DOHH2 (cell line): ENCODE results near the gene MAFB.

Source experiments
- CTCF ChIP-seq: fragments of 200-600 bp; sonication (generic); IDR thresholded peaks from one replicate; pipeline ENCODE4 v1.5.1; 2014; ENCODE audit warnings: antibody characterized with exemption, mild to moderate bottlenecking, low read depth, low read length; ENCODE audit not compliant: poor library complexity, severe bottlenecking
- EZH2phosphoT487 ChIP-seq: fragments of 200-600 bp; sonication (generic); IDR thresholded peaks from 2 replicates; pipeline ENCODE4 v1.6.1; 2017; ENCODE audit warnings: borderline replicate concordance, mild to moderate bottlenecking, antibody characterized with exemption, low read length, moderate library complexity, mixed read lengths

GRCh38 chr20:40672095-40672494, 16.9 kb downstream of the MAFB start:
- TF ChIP-seq CTCF (no peak), EZH2phosphoT487 (no peak)
